Transverse colon (tissue), 4 donors: ENCODE results near the gene SCAF8. TPM values are rescaled to one million over a fixed set of nuclear protein-coding genes. Genes with fewer than 3 reads are reported as not detected.

Experiments
- DNase-seq: peaks from one replicate; pipeline ENCODE4 v3.0.0-alpha.2; 2019
- H3K27ac ChIP-seq, 4 donors: fragments of 200-600 bp; sonication (generic); 2 replicates each; pipeline ENCODE4 v1.5.1; 2016 to 2018; ENCODE audit warnings: inconsistent platforms in 4 of 4
- H3K27me3 ChIP-seq: fragments of 200-600 bp; sonication (generic); 2 replicates; pipeline ENCODE4 v1.5.1; 2017; ENCODE audit warnings: inconsistent platforms
- H3K36me3 ChIP-seq, 4 donors: fragments of 200-600 bp; sonication (generic); 2 replicates each; pipeline ENCODE4 v1.5.1; 2017 to 2019; ENCODE audit warnings: inconsistent platforms in 4 of 4
- H3K4me1 ChIP-seq, 4 donors: fragments of 200-600 bp; sonication (generic); 2 replicates each; pipeline ENCODE4 v1.5.1; 2017 to 2020; ENCODE audit warnings: inconsistent platforms in 4 of 4
- H3K4me3 ChIP-seq, 4 donors: fragments of 200-600 bp; sonication (generic); 1 replicate in 1 of 4; 2 replicates in 3 of 4; pipeline versions ENCODE4 v1.5.1 to v1.6.1; 2017 to 2019; ENCODE audit warnings: inconsistent platforms in 4 of 4
- H3K9me3 ChIP-seq, 2 donors: fragments of 200-600 bp; sonication (generic); 2 replicates each; pipeline ENCODE4 v1.5.1; 2017 to 2019; ENCODE audit warnings: inconsistent platforms in 2 of 2
- EP300 ChIP-seq: sonication (generic); formaldehyde crosslinking; IDR thresholded peaks from one replicate; pipeline ENCODE4 v1.6.1; 2017; ENCODE audit warnings: antibody characterized with exemption, low read depth
- POLR2A ChIP-seq: fragments of 450-650 bp; IDR thresholded peaks from one replicate; pipeline ENCODE4 v1.6.1; 2016; ENCODE audit warnings: antibody characterized with exemption, mild to moderate bottlenecking, moderate library complexity
- POLR2AphosphoS5 ChIP-seq, 3 donors: sonication (generic); formaldehyde crosslinking; IDR thresholded peaks; one replicate each; pipeline ENCODE4 v1.6.1; 2016; ENCODE audit warnings: antibody characterized with exemption in 3 of 3
- WGBS, 2 donors: methylation state at CpG; one replicate each; pipeline ENCODE4 v1.1.5; 2018; ENCODE audit warnings: low coverage in 1 of 2; 5-methylcytosine and 5-hydroxymethylcytosine counted together
- in situ Hi-C, 4 donors: fragments of 200-750 bp; cut with MboI; loops; one replicate each; pipeline versions ENCODE4 v1.15.0 to v1.15.1; 2017; ENCODE audit warnings: low sequenced_read_pairs in 3 of 4, low pct_ligation_motif_present in 1 of 4, low pct_unique_long_range_greater_than_20kb in 1 of 4
- intact Hi-C: fragments of 100-400 bp; cut with DNase I; formaldehyde crosslinking; loops from one replicate; pipeline ENCODE4 v1.15.1; 2023; ENCODE audit warnings: low total_unique reads
- total RNA-seq, 4 donors: library from RNA; depleted of rRNA; stranded (reverse); fragments of >200 nt; gene quantifications; one replicate each; pipeline ENCODE4 v1.1.0, GENCODE V29; 2016
- TF ChIP-seq, protein P1 (sequence below), 5 experiments: fragments of 200-600 bp in 3 of 5; fragments of 450-650 bp in 2 of 5; sonication (generic) in 3 of 5; IDR thresholded peaks; 1 replicate in 2 of 5; 2 replicates in 3 of 5; pipeline ENCODE4 v1.5.1; 2016 to 2017; ENCODE audit warnings: antibody characterized with exemption in 5 of 5, inconsistent platforms in 3 of 5, mild to moderate bottlenecking in 2 of 5, moderate library complexity in 1 of 5

Gene SCAF8
- total RNA-seq, 4 donors from 2014 or later = 32.2 to 38.6 (median 33.4) TPM

DNA sequence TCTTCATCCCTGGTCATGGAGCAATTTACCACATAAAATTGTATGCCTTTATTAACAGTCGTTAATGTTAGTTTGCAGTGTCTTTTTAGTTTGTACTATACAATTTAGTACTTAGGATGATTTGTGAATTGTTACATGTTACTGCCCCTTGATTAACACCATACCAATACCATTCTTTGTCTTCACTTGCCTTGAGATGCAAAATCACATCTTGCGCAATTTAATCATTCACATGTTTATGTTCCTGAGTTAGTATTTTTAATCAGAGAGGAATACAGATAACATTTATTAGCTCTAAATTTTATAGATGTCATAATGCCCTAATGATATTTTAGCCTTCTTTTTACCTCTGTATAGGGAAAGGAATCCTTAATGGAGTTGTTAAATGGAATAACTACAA is 114.1 kb downstream of the SCAF8 start:
- DNase-seq = no peak
- H3K27ac ChIP-seq = no peak overlapping the region
- WGBS, 2 donors = 92 to 93% methylated on average over 2 of the region's 2 CpGs

DNA sequence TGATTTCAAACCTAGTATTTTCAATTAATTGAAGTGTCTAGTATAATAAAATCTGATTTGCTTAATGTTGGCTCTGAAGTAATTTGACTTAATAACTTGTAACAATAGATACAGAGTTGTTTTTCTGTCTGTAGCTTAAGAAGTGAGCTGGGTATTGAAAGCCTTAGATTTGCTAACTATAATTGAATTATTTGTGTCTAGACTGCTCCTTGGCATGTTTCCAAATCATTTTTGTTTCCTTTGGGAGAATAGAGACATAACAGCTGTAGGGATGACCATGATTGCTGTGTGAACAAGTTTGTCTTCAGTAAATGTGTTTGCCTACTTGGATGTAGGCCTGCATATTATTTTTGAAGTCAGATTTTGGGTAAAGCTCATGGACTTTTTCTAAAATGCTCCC is 115.4 kb downstream of the SCAF8 start:
- in situ Hi-C loops = no loop called here

More for the DNA sequence above, 114.1 kb downstream of the SCAF8 start:
- intact Hi-C loops = no loop called here
- no peaks in the 10 kb centered on the region for H3K4me1 ChIP-seq
- no peaks in the 10 kb centered on the region for H3K9me3 ChIP-seq
- TF ChIP-seq, protein P1, sequence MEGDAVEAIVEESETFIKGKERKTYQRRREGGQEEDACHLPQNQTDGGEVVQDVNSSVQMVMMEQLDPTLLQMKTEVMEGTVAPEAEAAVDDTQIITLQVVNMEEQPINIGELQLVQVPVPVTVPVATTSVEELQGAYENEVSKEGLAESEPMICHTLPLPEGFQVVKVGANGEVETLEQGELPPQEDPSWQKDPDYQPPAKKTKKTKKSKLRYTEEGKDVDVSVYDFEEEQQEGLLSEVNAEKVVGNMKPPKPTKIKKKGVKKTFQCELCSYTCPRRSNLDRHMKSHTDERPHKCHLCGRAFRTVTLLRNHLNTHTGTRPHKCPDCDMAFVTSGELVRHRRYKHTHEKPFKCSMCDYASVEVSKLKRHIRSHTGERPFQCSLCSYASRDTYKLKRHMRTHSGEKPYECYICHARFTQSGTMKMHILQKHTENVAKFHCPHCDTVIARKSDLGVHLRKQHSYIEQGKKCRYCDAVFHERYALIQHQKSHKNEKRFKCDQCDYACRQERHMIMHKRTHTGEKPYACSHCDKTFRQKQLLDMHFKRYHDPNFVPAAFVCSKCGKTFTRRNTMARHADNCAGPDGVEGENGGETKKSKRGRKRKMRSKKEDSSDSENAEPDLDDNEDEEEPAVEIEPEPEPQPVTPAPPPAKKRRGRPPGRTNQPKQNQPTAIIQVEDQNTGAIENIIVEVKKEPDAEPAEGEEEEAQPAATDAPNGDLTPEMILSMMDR (IDR thresholded peaks at IDR 0.05) = no peak
- TF ChIP-seq EP300 (no peak), POLR2A (no peak), POLR2AphosphoS5 (IDR thresholded peaks at IDR 0.05) (no peak)
- in situ Hi-C loops = no loop called here
- H3K27me3 ChIP-seq = no peaks in the 10 kb centered on the region
- H3K36me3 ChIP-seq = no peaks in the 10 kb centered on the region
- no peak overlapping the region for H3K4me3 ChIP-seq

DNA sequence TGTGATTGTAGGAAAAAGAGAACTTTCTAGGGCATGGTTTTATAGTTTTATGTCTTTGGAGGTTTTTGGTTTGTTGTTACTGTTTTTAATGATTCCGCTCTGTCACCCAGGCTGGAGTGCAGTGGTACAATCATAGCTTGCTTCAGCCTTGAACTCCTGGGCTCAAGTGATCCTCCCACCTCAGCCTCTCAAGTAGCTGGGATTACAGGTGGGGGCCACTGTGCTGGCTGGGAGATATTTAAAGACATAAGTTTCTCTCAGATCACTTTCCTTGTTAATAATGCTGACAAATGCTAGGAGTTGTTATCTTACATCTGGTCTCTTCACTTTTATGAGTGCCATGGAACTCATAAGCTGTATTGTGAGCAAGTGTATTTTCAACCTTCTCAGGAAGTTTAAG is 116.3 kb downstream of the SCAF8 start:
- DNase-seq = no peak
- no peaks in the 10 kb centered on the region for H3K9me3 ChIP-seq
- no peak overlapping the region for H3K4me3 ChIP-seq
- no peak for TF ChIP-seq POLR2A
- TF ChIP-seq POLR2AphosphoS5 (IDR thresholded peaks at IDR 0.05) = no peak
- TF ChIP-seq EP300 = no peak
- TF ChIP-seq, protein P1 (IDR thresholded peaks at IDR 0.05) = no peak
- peaks cover 0 to 3% (median 0%) of the 10 kb centered on the region in 4 donors for H3K4me1 ChIP-seq
- H3K36me3 ChIP-seq = no peaks in the 10 kb centered on the region
- no peaks in the 10 kb centered on the region for H3K27me3 ChIP-seq
- intact Hi-C loops = no loop called here
- no peak overlapping the region for H3K27ac ChIP-seq
- in situ Hi-C loops = no loop called here
- WGBS, 2 donors = 100% methylated on average over 1 of the region's 1 CpG; no CpG with 5 or more reads in 1 of the 2 donors

More for the DNA sequence above, 115.4 kb downstream of the SCAF8 start:
- H3K36me3 ChIP-seq = no peaks in the 10 kb centered on the region
- H3K9me3 ChIP-seq = no peaks in the 10 kb centered on the region
- peaks cover 0 to 3% (median 0%) of the 10 kb centered on the region in 4 donors for H3K4me1 ChIP-seq
- DNase-seq = no peak
- no peaks in the 10 kb centered on the region for H3K27me3 ChIP-seq
- H3K27ac ChIP-seq = no peak overlapping the region
- TF ChIP-seq POLR2AphosphoS5 (IDR thresholded peaks at IDR 0.05) (no peak), EP300 (no peak), POLR2A (no peak)
- TF ChIP-seq, protein P1 (IDR thresholded peaks at IDR 0.05) = no peak
- intact Hi-C loops = no loop called here
- no peak overlapping the region for H3K4me3 ChIP-seq

DNA sequence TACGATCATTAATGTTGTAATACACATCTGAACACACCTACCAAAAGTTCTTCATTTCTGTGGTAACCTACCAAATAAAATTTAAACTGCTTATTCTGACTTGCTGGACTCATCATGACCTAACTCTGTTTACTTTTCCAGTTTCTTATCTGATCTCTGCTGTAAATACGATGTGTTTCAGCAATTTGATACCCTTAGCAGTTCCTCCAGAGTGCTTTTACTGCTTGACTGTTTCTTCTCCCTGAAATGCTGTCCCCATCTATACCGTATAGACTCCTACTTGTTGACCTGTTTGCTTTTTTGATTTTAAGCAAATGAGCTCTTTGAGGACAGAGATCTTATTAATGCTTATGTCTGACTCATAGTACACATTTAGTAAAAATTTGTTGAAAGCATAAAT is 119.5 kb downstream of the SCAF8 start:
- Histone ChIP-seq H3K36me3 (no peaks in the 10 kb centered on the region), H3K27ac (no peak overlapping the region), H3K27me3 (no peaks in the 10 kb centered on the region), H3K4me3 (no peak overlapping the region), H3K4me1 (peaks cover 0 to 3% (median 0%) of the 10 kb centered on the region in 4 donors), H3K9me3 (no peaks in the 10 kb centered on the region)
- no peak for DNase-seq
- intact Hi-C loops (no loop called here), in situ Hi-C loops (no loop called here)
- 59 to 68% methylated on average over 2 to 3 of the region's 3 CpGs for WGBS, 2 donors
- TF ChIP-seq EP300 (no peak), POLR2A (no peak), POLR2AphosphoS5 (IDR thresholded peaks at IDR 0.05) (no peak)
- TF ChIP-seq, protein P1 (IDR thresholded peaks at IDR 0.05) = no peak
